Measurements from ENCODE around the gene RHOB.

DNA sequence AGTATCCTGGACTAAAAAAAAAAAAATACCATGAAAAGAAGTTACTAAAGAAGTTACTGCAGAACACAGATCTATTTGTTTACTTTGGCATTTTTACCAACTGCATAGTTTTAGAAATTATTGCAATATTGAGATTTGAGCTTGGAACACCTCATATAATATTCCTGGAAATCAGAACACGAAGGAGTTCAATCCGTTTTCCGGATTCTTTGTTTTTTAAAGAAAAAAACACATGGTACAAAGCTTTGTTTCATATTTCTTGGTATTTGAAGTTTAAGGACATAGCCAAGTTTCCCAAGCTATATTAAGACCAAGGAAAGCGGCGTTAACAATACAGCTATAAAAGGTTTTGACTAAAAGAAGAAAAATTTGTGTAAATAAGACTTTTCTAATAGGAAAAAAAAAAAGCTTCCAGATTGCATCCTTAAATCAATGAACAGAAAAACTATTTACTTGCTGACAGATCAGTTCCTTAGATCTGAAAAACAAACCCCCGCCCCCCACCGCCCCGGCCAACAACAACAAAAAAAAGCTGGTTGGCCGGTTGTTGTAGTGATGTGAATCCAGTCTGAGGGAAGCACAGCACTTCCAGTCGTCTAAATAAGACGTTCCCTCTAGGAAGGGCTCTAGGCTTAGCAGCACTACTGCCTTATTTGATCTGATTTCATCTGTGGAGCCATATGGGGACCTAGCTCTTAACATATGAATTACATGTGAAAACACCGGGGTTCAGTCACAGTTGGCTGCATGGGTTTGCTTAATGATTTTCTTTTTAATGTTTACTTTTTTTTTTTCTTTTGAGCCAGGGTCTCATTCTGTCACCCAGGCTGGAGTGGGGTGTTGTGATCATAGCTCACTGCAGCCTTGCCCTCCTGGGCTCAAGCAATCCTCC lies 2.5 kb upstream of the RHOB start:
- TF ChIP-seq, protein P1, sequence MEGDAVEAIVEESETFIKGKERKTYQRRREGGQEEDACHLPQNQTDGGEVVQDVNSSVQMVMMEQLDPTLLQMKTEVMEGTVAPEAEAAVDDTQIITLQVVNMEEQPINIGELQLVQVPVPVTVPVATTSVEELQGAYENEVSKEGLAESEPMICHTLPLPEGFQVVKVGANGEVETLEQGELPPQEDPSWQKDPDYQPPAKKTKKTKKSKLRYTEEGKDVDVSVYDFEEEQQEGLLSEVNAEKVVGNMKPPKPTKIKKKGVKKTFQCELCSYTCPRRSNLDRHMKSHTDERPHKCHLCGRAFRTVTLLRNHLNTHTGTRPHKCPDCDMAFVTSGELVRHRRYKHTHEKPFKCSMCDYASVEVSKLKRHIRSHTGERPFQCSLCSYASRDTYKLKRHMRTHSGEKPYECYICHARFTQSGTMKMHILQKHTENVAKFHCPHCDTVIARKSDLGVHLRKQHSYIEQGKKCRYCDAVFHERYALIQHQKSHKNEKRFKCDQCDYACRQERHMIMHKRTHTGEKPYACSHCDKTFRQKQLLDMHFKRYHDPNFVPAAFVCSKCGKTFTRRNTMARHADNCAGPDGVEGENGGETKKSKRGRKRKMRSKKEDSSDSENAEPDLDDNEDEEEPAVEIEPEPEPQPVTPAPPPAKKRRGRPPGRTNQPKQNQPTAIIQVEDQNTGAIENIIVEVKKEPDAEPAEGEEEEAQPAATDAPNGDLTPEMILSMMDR (IDR thresholded peaks at IDR 0.05; ENCODE audit: poor library complexity), result no peak
- TF ChIP-seq EZH2phosphoT487 (IDR thresholded peaks at IDR 0.05; ENCODE audit: low read depth, severe bottlenecking, unreplicated experiment), result no peak
- no peak for TF ChIP-seq EZH2 (IDR thresholded peaks at IDR 0.05; ENCODE audit: borderline replicate concordance)

Data from hepatocyte (in vitro differentiated cells).